G401 (cell line): Measurements from ENCODE around the gene GATD1. TPM values are rescaled to one million over a fixed set of nuclear protein-coding genes. Genes with fewer than 3 reads are reported as not detected.

ENCODE experiments used
- DNase-seq: peaks from one replicate; pipeline ENCODE4 v3.0.0-alpha.2; 2015; ENCODE audit warnings: low spot score
- in situ Hi-C: cut with HindIII; loops from 2 replicates; pipeline ENCODE4 v1.10.0; 2016; ENCODE audit warnings: low sequenced_read_pairs, mixed read lengths
- total RNA-seq: library from RNA; depleted of rRNA; stranded (reverse); fragments of >200 nt; shearing (Covaris generic); gene quantifications from 2 replicates; pipeline ENCODE4 v1.2.3, GENCODE V29; 2014

The GATD1 gene
- total RNA-seq, 1 experiment from 2014 or later: 63.4 TPM

- in situ Hi-C loops: no loop called here
- DNase-seq: peak; percentile 75
These were observed 20.2 kb upstream of the GATD1 start for GRCh38 chr11:797296-798092.

DNA sequence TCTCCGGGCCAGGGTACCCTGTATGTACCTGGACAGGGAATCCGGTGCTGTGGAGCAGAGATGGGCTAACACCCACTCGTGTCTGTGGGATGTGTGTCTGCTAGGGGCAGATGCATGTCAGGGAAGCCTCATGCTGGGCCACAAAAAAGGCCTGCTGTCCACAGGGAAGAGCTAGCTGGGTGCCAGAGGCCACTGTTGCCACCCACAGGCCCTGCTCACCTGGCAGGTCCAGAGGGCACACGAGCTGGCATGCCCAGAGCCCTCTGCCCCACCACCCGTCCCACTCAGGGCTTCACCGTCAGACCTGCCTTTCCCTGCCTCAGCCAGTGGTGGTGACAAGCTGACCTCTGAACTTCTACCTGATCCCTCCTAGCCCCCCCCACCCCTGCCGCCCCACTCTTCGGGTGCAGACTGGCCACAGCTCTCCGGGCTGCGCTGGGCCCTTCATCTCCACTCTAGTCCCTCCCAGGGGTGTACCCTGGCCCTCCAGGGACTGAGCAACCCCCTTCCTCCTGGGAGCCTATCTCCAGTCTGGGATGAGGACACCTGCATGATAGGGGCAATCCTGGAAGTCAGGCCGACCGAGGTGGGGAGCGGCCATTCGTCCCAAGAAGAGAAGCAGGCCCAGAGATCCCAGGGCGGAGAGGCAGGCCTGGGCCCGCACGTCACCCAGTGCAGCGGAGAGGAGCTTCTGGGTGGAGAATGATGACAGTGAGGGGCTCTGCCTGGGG is 19.4 kb upstream of the GATD1 start:
- in situ Hi-C loops: no loop called here
- no peak for DNase-seq

- in situ Hi-C loops: no loop called here
- DNase-seq: no peak
These were observed 18.6 kb upstream of the GATD1 start for GRCh38 chr11:795634-796564.

DNA sequence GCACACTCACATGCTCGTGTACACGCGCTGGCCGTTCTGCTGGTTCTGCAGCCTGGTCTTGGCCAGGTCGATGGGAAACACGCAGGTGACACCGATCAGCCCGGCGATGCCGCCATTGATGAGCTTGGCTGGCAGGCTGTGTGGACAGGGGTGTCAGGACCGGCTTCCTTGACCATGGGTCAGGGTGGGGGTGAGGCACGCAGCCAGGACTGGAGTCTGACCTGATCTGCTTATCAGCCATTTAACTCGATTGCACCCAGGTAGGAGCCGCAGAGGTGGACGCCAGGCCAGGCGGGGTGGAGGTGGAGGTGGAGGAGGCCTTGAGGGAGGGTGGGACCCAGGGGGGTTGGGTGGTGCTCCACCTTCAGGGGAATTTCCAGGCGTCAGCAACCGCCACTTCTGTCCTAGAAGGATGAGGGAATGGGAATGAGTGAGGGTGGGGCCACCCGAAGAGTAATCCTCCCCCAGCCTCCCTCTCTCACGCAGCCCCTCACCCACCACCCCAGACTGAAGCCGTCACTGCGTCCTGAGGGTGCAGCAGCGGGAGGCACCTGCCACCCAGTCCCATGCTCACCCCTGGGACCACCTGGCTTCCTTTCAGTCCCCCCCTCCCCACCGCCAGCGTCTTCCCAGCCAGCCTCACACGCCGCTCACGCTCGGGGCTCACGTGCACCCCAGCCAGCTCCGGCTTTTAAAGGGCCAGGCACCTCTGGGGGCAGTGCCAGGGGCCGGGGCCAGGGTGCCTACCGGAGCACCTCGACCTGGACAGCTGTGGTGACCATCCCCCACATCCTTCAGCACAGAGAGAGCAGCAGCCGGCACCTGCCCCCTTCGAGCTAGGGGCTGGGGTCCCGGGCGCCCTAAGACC is 17.7 kb upstream of the GATD1 start:
- in situ Hi-C loops: no loop called here
- DNase-seq: peak; percentile 67

DNA sequence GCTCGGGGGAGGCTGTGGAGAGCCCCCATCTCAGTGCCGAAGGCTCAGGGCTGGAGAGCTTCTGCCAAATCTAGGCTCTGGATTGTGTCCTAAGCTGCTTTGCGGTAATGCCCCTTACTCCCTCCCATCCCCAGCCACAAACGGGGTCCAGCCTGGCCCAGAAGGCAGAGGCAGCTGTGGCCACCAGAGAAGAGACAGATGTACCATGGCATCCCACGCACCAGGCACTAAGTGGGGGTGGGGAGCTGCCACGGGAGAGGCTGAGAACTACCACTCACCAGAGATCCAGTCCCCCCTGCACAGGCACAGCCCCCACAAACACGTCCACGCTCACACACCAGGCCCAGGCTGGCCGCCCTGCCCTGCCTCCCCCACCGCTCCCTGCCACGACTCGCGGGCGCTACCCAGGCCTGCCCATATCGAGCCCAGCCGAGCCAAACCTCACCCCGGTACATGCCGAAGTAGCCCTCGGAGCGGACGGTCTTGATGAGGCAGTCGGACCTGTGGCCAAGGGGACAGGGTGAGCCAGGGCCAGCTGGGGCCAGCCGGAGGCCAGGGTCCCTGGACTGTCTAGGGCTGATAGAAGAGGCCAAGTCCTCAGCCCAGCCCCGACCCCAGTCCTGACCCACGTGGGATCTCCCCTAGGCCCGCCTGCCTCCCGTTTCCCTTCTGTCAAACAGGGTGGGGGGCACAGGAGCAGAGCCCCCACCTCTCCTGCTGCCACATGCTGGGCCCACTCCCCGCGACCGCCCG is 16.9 kb upstream of the GATD1 start:
- in situ Hi-C loops: no loop called here
- no peak for DNase-seq

GRCh38 chr11:793556-793955 is 16.3 kb upstream of the GATD1 start:
- in situ Hi-C loops: no loop called here

DNA sequence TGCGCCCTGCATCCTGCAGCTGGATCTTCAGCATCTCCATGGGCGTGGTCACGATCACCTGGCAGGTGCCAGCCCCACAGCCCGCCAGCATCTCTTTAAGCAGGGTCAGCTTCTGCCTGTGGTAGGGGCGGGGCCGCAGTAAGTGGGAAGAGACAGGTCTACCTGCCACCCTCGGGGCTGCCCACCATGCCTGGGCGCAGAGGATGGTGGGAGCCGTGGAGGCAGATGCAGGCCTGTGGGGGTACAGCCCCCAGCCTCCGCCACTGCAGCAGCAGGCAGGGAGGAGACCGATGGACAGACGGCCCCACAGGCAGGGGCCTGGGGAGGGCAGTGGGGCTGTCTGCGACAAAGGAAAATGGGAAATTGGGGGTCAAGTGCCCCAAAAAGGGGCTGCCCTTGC is 15.6 kb upstream of the GATD1 start:
- in situ Hi-C loops: no loop called here
- DNase-seq: no peak

More at GRCh38 chr11:793556-793955, 16.3 kb upstream of the GATD1 start:
- DNase-seq: peak; percentile 97

DNA sequence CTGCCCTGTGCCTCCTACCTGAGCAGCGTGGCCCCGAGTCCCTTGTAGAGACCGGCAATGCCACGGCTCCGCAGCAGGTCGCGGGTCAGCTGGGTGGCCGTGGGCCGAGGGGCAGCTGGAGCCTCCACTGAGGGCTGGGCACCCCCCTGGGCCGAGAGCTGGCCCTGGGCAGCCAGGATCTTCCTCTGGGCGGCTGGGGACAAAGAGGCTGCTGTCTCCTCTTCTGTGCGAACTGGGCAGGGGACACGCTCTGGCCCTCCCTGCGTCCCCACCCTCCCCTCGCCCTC is 15.2 kb upstream of the GATD1 start:
- in situ Hi-C loops: no loop called here
- no peak for DNase-seq

GRCh38 chr11:791658-792534 is 14.6 kb upstream of the GATD1 start:
- no peak for DNase-seq
- in situ Hi-C loops: no loop called here

DNA sequence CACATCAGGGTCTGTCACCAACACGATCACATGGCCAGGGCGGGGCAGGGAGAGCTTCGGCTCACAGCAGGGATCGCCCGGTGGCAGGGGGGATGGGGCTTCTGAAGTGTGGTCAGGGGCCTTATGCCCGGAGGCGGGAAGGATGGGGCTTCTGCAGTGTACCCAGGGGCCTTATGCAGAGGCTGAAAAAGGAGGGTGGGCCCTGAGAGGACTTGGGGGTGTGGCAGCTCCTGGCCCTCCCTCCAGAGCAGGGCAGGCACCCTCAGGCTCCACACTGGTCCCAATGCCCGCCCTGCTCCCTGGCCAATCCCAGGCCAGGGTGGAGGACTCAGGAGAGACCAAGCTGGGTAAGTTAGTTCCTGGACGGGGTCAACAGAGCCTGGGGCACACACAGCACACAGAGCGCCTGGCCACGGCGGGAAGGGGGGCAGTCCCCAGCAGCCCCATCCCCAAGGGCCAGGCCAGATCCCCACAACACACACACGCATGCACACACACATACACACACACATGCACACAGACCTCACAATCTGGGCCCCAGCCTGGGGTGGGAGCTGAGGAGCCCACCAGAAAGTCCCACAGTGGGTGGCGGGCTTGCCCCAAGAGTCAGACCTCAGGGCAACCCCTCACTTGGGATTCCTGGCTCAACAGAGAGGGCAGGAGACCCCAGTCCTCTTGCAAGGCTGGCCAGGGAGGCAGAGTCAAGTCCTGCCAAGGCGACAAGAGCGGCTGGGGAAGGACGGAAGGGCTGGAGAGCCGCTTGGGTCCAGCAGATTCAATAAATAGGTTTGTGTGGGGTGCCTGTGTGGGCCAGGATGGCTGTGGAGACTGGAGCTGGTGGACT is 13.7 kb upstream of the GATD1 start:
- in situ Hi-C loops: no loop called here
- DNase-seq: peak; percentile 64

- DNase-seq: peak; percentile 76
- in situ Hi-C loops: no loop called here
These were observed 12.7 kb upstream of the GATD1 start, which contains the start of gene CEND1 for GRCh38 chr11:789943-790342. Gene CEND1 (minus strand): TSS chr11:790090. CDS start chr11:788576, 1,514 bp downstream.

DNA sequence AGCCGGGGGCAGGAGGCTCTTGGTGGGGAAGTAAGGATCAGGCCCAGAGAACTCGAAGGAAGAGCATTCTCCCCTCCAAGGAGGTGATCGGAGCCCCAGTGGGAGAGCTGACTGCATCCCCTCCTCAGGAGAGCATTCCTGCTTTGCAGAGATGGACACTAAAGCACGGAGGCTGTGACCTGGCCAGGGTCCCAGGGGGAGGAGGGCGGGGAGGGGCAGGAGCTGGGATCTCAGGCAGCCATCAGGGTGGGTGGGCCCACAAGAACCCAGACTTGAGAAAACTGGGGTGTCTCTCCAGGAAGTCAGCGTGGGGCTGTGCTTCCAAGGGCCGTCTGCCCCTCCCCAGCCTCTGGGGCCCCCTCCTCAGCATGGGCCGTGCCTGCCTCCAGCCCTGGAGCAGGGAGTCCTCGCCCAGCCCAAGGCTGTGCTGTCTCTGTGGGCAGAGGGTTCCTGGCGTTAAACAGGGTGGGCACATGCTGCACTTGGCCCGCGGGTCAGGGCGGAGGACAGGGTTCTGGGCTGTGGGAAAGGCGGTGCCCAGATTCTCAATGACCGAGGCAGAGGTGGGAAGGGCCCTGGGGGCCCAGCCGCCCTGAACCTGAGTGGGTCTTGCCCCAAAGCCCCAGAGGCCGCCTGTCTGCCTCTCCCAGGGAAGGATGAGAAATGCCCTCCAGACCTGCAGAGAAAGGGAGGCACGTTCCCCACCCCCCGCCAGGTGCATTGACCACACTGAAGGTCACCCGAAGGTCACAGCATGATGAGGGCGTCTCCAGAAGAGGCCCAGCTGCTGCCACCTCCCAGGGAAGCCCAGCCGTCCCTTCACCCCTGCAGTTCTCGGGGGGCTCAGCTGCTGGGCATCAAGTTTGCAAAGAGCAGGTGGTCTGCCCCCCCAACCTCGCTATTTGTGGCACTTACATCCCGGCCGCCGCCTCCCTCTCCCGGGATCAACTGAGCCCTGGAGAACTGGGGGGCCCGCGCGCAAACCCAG is 12.0 kb upstream of the GATD1 start:
- no peak for DNase-seq
- in situ Hi-C loops: no loop called here

GRCh38 chr11:788009-788640 is 10.8 kb upstream of the GATD1 start:
- in situ Hi-C loops: no loop called here
- DNase-seq: no peak

GRCh38 chr11:787084-787675 is 9.9 kb upstream of the GATD1 start:
- in situ Hi-C loops: no loop called here
- DNase-seq: no peak
